Psoas muscle (tissue), 8 donors: ENCODE data around the gene LRBA. TPM values are rescaled to one million over a fixed set of nuclear protein-coding genes. Genes with fewer than 3 reads are reported as not detected.
A peak's percentile ranks its signal among the peaks of the same experiment; 100 is the strongest.

Experiments
- ATAC-seq, 4 donors: fragments of 200-7000 bp; cut with Tn5 transposase; one replicate each; pipeline ENCODE4 v1.9.1; 2020; ENCODE audit warnings: moderate library complexity in 3 of 4, mild to moderate bottlenecking in 2 of 4
- DNase-seq, 2 donors: peaks; one replicate each; pipeline ENCODE4 v3.0.0-alpha.2; 2020
- H3K27ac ChIP-seq: fragments of 200-600 bp; one replicate; pipeline ENCODE4 v1.8.0; 2022
- H3K27me3 ChIP-seq, 3 donors: fragments of 200-600 bp in 1 of 3; one replicate each; pipeline versions ENCODE4 v1.6.1 to v1.8.0; 2013 to 2022; ENCODE audit warnings: low read length in 2 of 3, mild to moderate bottlenecking in 2 of 3, moderate library complexity in 1 of 3; ENCODE audit not compliant: insufficient read depth in 3 of 3
- H3K36me3 ChIP-seq, 2 donors: fragments of 200-600 bp in 1 of 2; one replicate each; pipeline versions ENCODE4 v1.6.1 to v1.8.0; 2013 to 2022; ENCODE audit warnings: low read depth in 1 of 2, mild to moderate bottlenecking in 1 of 2, moderate library complexity in 1 of 2; ENCODE audit not compliant: insufficient read depth in 1 of 2
- H3K4me1 ChIP-seq: fragments of 200-600 bp; one replicate; pipeline ENCODE4 v1.8.0; 2022
- H3K4me3 ChIP-seq: fragments of 200-600 bp; one replicate; pipeline ENCODE4 v1.8.0; 2022; ENCODE audit warnings: mild to moderate bottlenecking
- H3K9me3 ChIP-seq: fragments of 200-600 bp; one replicate; pipeline ENCODE4 v1.8.0; 2022
- CTCF ChIP-seq: fragments of 200-600 bp; IDR thresholded peaks from one replicate; pipeline ENCODE4 v1.8.0; 2022; ENCODE audit warnings: antibody characterized with exemption
- WGBS, 3 donors: extraction: QIAGEN DNeasy Blood & Tissue Kit; methylation state at CpG; one replicate each; pipeline versions ENCODE4 v1.1.6 to v1.1.7; 2013; 5-methylcytosine and 5-hydroxymethylcytosine counted together
- intact Hi-C, 2 donors: fragments of 100-400 bp; cut with DNase I; formaldehyde crosslinking; loops; one replicate each; pipeline versions ENCODE4 v1.11.0 to v1.14.2; 2022
- polyA plus RNA-seq, 3 donors: library from polyadenylated mRNA; stranded (reverse); fragments of 200-250 nt; gene quantifications; one replicate each; pipeline ENCODE4 v1.2.3, GENCODE V29; 2013
- total RNA-seq, 4 donors: library from RNA; stranded (reverse); fragmentation: NEBNext Ultra II Directional in 2 of 4; extraction: Animal tissue kit (Norgen Biotek cat#: 25700) in 2 of 4; gene quantifications; one replicate each; pipeline versions ENCODE4 v1.2.1 to v1.2.4, GENCODE V29; 2021 to 2023
- donor health status: healthy with polysubstance abuse.
- donor health status: DM: no; HTN: no; CAD: no; lungs with moderate emphysema.
- donor health status: Bipolar disorder and iron deficiency.
- donor health status: healthy.
- donor health status: DM: yes; HTN: yes; CAD: no.
- donor health status: DM: no; HTN: no; CAD: no.
- donor health status: DM: no; HTN: no; CAD: no.
- donor health status: DM: yes; HTN: yes; CAD: no.

The LRBA gene
- total and polyA plus RNA-seq, 7 donors, result 2.9 to 10.6 (median 6.4) TPM

- ATAC-seq (no peak), DNase-seq (no peak)
- Histone ChIP-seq H3K4me1 (no peaks in the 10 kb centered on the region), H3K36me3 (peaks cover 0 to 3% of the 10 kb centered on the region in 2 donors), H3K27me3 (no peaks in the 10 kb centered on the region), H3K27ac (no peak overlapping the region), H3K4me3 (no peak overlapping the region), H3K9me3 (no peaks in the 10 kb centered on the region)
- intact Hi-C loops, result no loop called here
- TF ChIP-seq CTCF, result no peak
Measured at GRCh38 chr4:150586162-150586810, 428.8 kb downstream of the LRBA start.

DNA sequence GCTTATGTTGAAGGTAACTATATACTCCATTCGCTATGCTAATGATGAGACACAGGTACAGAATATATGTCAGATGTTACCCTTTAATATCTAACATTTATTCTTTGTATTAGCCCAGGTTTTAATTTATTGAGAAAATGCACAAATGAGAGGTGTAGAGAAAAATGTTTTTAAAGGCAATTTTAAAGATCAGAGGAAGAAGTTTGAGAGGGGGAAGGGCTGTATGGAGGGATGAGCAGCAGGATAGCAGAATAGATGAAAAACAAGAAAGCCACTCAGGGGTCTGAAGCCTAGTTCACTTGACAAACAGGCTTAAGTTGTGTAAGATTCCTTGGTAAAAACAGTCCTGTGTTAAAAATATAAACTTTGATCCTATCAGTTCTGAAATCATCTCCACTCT lies 429.5 kb downstream of the LRBA start:
- peaks cover 0 to 3% of the 10 kb centered on the region in 2 donors for H3K36me3 ChIP-seq

GRCh38 chr4:150584111-150584915 lies 430.8 kb downstream of the LRBA start:
- Histone ChIP-seq H3K27me3 (no peaks in the 10 kb centered on the region), H3K36me3 (no peaks in the 10 kb centered on the region), H3K27ac (no peak overlapping the region), H3K4me1 (no peaks in the 10 kb centered on the region), H3K9me3 (no peaks in the 10 kb centered on the region), H3K4me3 (peak overlapping the region; percentile 46)
- intact Hi-C loops, result no loop called here
- TF ChIP-seq CTCF, result no peak
- DNase-seq (no peak), ATAC-seq (no peak)
- 85 to 86% (median 86%) methylated on average over 11 of the region's 11 CpGs for WGBS, 3 donors

More for the DNA sequence above, 429.5 kb downstream of the LRBA start:
- intact Hi-C loops, result no loop called here
- H3K27ac ChIP-seq, result no peak overlapping the region
- no peak for ATAC-seq
- DNase-seq, result no peak
- H3K27me3 ChIP-seq, result no peaks in the 10 kb centered on the region
- no peak overlapping the region for H3K4me3 ChIP-seq
- TF ChIP-seq CTCF, result no peak
- no peaks in the 10 kb centered on the region for H3K4me1 ChIP-seq
- no peaks in the 10 kb centered on the region for H3K9me3 ChIP-seq
- WGBS, 3 donors, result 96 to 100% (median 98%) methylated on average over 1 of the region's 1 CpG

DNA sequence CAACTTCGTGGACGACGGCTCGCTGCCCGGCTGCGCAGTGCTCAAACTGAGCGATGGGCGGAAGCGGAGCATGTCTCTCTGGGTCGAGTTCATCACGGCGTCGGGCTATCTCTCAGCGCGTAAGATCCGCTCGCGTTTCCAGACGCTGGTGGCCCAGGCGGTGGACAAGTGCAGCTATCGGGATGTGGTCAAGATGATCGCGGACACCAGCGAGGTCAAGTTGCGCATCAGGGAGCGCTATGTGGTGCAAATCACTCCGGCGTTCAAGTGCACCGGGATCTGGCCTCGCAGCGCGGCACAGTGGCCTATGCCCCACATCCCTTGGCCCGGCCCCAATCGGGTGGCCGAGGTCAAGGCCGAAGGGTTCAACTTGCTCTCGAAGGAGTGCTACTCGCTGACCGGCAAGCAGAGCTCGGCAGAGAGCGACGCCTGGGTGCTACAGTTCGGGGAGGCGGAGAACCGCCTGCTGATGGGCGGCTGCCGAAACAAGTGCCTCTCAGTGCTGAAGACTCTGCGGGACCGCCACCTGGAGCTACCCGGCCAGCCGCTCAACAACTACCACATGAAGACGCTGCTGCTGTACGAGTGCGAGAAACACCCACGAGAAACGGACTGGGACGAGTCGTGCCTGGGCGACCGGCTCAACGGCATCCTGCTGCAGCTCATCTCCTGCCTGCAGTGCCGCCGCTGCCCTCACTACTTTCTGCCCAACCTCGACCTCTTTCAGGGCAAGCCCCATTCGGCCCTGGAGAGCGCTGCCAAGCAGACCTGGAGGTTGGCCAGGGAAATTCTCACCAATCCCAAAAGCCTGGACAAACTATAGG lies 431.6 kb downstream of the LRBA start:
- intact Hi-C loops, result no loop called here
- TF ChIP-seq CTCF, result no peak
- Histone ChIP-seq H3K27ac (no peak overlapping the region), H3K27me3 (no peaks in the 10 kb centered on the region), H3K4me3 (peak overlapping the region; percentile 46), H3K4me1 (no peaks in the 10 kb centered on the region), H3K9me3 (no peaks in the 10 kb centered on the region), H3K36me3 (no peaks in the 10 kb centered on the region)
- 55 to 60% (median 56%) methylated on average over 66 of the region's 66 CpGs for WGBS, 3 donors
- ATAC-seq (no peak), DNase-seq (peak in 1 of 2 donors; percentile 13)
